Spinal cord (tissue), 10 donors: ENCODE measurements around the gene CAMKK1. TPM values are rescaled to one million over a fixed set of nuclear protein-coding genes. Genes with fewer than 3 reads are reported as not detected.

Experiments used
- DNase-seq, 6 donors: peaks; one replicate each; pipeline versions ENCODE4 v3.0.0 to v3.0.0-alpha.2; 2013 to 2015; ENCODE audit warnings: low spot score in 6 of 6, low read depth in 4 of 6
- H3K27ac ChIP-seq: one replicate; pipeline ENCODE4 v1.5.1; 2013; ENCODE audit warnings: low read depth, low read length, control low read depth
- H3K27me3 ChIP-seq: one replicate; pipeline ENCODE4 v1.6.1; 2013; ENCODE audit warnings: low read length; ENCODE audit not compliant: control insufficient read depth, insufficient read depth
- H3K36me3 ChIP-seq: one replicate; pipeline ENCODE4 v1.6.1; 2013; ENCODE audit warnings: low read length; ENCODE audit not compliant: control insufficient read depth, insufficient read depth
- H3K4me1 ChIP-seq: one replicate; pipeline ENCODE4 v1.6.1; 2013; ENCODE audit warnings: low read length; ENCODE audit not compliant: control insufficient read depth, insufficient read depth
- H3K4me3 ChIP-seq: one replicate; pipeline ENCODE4 v1.5.1; 2013; ENCODE audit warnings: low read depth, low read length, control low read depth
- H3K9me3 ChIP-seq: one replicate; pipeline ENCODE4 v1.6.1; 2013; ENCODE audit warnings: low read length; ENCODE audit not compliant: control insufficient read depth, insufficient read depth
- WGBS: methylation state at CpG from one replicate; pipeline ENCODE4 v1.1.5; 2013; ENCODE audit warnings: missing lambda C conversion rate; ENCODE audit not compliant: insufficient coverage; 5-methylcytosine and 5-hydroxymethylcytosine counted together
- polyA plus RNA-seq, 2 donors: library from polyadenylated mRNA; unstranded; fragments of 120-200 nt; gene quantifications; one replicate each; pipeline ENCODE4 v1.2.1, GENCODE V29; 2013; ENCODE audit not compliant: insufficient read length in 2 of 2
- total RNA-seq, 2 donors: library from RNA; depleted of rRNA in 1 of 2; stranded (reverse); fragments of 120-200 nt in 1 of 2; fragments of >200 nt in 1 of 2; gene quantifications; one replicate each; pipeline versions ENCODE4 v1.2.3 to v1.2.4, GENCODE V29; 2013 to 2014
- donor health status: healthy.

Gene CAMKK1
- total and polyA plus RNA-seq, 4 donors, result 5.2 to 22.5 (median 13.5) TPM

DNA sequence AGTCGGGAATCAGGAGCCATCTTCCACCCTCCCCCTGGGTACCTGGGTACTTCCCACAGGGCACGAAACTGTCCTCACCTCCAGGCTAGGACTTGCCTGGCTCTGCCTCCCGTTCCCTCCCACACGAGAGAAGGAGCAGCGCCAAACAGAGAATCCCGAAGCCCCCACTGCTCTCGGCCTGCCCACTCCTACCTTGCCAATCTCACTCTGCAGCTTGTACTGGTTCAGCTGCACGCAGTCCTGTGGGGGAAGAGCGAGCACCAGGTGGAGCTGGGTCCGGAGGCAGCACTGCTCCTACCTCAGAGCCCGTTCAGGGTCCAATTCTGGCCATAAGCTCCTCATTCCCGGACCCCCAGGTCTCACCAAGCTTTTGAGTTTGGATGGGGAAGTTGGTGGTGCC is 8.7 kb downstream of the CAMKK1 start:
- Histone ChIP-seq H3K27ac (no peak overlapping the region), H3K4me1 (peaks cover 34% of the 10 kb centered on the region)
- WGBS, result 91% methylated on average over 12 of the region's 12 CpGs

GRCh38 chr17:3882276-3882675 is 10.6 kb downstream of the CAMKK1 start:
- Histone ChIP-seq H3K4me3 (no peak overlapping the region), H3K9me3 (no peaks in the 10 kb centered on the region), H3K4me1 (peaks cover 20% of the 10 kb centered on the region), H3K27ac (no peak overlapping the region), H3K36me3 (peaks cover 57% of the 10 kb centered on the region), H3K27me3 (no peaks in the 10 kb centered on the region)
- DNase-seq, result no peak
- WGBS, result 82% methylated on average over 4 of the region's 4 CpGs

More for the DNA sequence above, 8.7 kb downstream of the CAMKK1 start:
- Histone ChIP-seq H3K4me3 (no peak overlapping the region), H3K36me3 (peaks cover 51% of the 10 kb centered on the region), H3K9me3 (no peaks in the 10 kb centered on the region), H3K27me3 (no peaks in the 10 kb centered on the region)
- no peak for DNase-seq

DNA sequence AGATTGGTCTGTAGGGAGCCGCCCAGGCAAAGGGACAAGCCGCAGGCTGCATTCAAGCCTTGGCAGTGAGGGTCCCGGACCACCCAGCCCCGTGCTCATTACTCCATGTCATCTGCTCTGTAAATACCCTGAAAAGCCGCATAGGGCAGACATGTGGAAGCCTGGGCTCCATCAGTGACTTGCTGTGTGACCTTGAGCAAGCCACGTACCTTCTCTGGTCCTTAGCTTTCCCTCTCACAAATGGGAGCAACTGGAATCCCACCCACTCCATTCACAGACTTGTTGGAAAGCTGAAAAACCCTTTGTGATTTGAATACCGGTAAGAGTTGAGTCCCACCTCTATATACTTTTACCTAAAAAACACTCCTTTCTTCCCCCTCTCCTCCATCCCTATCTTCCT is 11.9 kb downstream of the CAMKK1 start:
- 91% methylated on average over 7 of the region's 7 CpGs for WGBS
- no peaks in the 10 kb centered on the region for H3K9me3 ChIP-seq
- DNase-seq, result no peak
- no peaks in the 10 kb centered on the region for H3K27me3 ChIP-seq
- no peak overlapping the region for H3K4me3 ChIP-seq
- H3K36me3 ChIP-seq, result peaks cover 69% of the 10 kb centered on the region
- H3K27ac ChIP-seq, result no peak overlapping the region
- H3K4me1 ChIP-seq, result peaks cover 15% of the 10 kb centered on the region

DNA sequence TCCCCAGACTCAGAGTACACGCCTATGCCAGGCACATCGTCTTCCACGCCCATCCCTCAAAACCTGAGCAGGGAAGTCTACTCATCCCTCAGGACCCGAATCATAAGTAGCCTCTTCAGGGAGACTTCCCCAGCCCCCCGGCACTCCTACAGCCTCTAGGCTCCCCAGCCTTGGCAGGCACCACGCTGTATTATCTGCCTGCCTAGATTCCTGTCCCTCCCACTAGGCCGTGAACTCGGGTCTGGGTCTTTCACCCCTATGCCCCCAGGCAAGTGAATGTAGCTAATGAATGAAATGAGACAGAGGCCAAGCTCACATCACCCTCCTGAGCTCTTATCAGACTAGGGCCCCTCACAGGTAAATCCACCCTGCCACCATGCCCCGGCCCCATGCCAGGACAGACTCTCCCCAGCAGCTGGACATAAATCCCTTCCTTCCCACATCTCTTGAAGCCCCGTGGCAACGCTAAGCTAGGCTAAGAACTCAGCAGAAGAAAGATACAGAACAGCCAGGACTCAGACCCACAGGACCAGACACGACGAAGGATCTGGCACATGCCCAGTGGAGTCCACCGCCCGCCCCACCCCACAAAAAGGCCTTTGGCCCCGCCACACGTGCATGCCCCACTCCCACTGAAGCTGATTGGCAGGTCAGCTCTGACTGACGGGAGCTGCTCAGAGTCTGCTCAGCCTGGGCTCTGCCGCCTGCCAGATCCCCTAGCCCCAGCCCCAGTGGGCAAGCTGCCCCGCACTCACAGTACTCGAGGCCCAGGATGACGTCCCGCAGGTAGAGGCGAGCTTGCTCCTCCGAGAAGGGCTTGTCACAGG is 13.0 kb downstream of the CAMKK1 start:
- no peaks in the 10 kb centered on the region for H3K27me3 ChIP-seq
- 67% methylated on average over 21 of the region's 25 CpGs for WGBS
- H3K4me1 ChIP-seq, result peaks cover 15% of the 10 kb centered on the region
- H3K9me3 ChIP-seq, result no peaks in the 10 kb centered on the region
- H3K27ac ChIP-seq, result no peak overlapping the region
- H3K36me3 ChIP-seq, result peaks cover 66% of the 10 kb centered on the region
- DNase-seq, result no peak
- H3K4me3 ChIP-seq, result no peak overlapping the region

- H3K27ac ChIP-seq, result no peak overlapping the region
- WGBS, result 25% methylated on average over 5 of the region's 5 CpGs
- no peaks in the 10 kb centered on the region for H3K9me3 ChIP-seq
- no peaks in the 10 kb centered on the region for H3K27me3 ChIP-seq
- H3K36me3 ChIP-seq, result peaks cover 60% of the 10 kb centered on the region
- peaks cover 15% of the 10 kb centered on the region for H3K4me1 ChIP-seq
- no peak overlapping the region for H3K4me3 ChIP-seq
- peak in 3 of 6 donors; percentile 33 to 86 (median 72) for DNase-seq
Observed at GRCh38 chr17:3879186-3879585, 13.7 kb downstream of the CAMKK1 start.

DNA sequence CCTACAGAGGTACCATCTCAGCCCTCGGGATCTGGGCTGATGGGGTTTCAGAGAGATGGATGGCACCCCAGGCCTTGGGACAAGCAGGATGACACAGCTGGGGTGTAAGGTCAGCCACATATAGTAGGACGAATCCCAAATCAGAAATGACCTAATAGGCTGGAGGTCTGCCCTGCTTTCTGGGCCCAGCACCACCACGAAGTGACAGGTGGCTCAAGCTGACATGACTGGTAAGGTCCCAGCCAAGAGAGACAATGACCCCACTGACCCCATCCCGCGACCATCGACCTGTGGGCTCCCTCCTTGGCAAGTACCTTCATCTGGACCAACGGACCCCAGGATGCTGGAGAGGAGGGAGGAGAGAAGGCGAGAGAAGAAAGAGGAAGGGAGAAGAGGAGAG is 15.6 kb downstream of the CAMKK1 start:
- WGBS, result 86% methylated on average over 7 of the region's 8 CpGs
- Histone ChIP-seq H3K27ac (no peak overlapping the region), H3K36me3 (peaks cover 58% of the 10 kb centered on the region)

DNA sequence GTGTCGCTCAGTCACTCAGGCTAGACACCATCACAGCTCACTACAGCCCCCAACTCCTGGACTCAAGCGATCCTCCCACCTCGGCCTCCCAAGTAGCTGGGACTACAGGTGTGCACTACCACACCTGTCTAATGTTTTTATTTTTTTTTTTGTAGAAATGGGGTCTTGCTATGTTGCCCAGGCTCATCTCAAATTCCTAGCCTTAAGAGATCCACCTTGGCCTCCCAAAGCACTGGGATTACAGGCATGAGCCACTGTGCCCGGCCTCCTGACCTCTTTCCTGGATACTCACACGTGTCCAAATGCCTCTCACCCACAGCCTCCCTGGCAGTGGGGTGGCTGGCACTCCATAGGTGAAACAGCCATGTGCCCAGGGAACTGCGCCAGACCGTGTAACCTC is 17.5 kb downstream of the CAMKK1 start:
- DNase-seq, result no peak
- no peaks in the 10 kb centered on the region for H3K9me3 ChIP-seq
- peaks cover 66% of the 10 kb centered on the region for H3K36me3 ChIP-seq

More for the DNA sequence above, 15.6 kb downstream of the CAMKK1 start:
- no peak overlapping the region for H3K4me3 ChIP-seq
- H3K4me1 ChIP-seq, result peaks cover 15% of the 10 kb centered on the region
- DNase-seq, result no peak
- no peaks in the 10 kb centered on the region for H3K27me3 ChIP-seq
- no peaks in the 10 kb centered on the region for H3K9me3 ChIP-seq

DNA sequence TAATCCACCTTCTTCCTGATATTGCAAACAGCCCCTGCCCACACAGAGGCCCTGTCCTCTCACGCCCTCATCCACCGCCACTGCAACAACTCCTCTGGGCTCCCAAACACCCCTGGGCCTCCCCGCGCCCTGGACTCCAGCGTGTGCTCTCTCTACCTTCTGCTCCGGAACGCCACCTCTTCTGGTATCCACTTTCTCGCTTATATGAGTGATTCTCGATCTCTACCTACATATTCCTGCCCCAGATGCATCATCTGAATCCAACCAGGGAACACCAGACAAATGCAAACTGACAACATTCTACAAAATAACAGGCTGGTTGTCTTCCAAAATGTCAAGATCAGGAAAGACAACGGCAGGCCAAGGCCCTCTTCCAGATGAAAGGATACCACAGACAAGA is 19.0 kb downstream of the CAMKK1 start:
- 90% methylated on average over 10 of the region's 10 CpGs for WGBS
- DNase-seq, result no peak
- Histone ChIP-seq H3K4me1 (peaks cover under 1% of the 10 kb centered on the region), H3K27me3 (no peaks in the 10 kb centered on the region), H3K36me3 (peaks cover 69% of the 10 kb centered on the region), H3K27ac (no peak overlapping the region), H3K4me3 (no peak overlapping the region), H3K9me3 (no peaks in the 10 kb centered on the region)

More for the DNA sequence above, 17.5 kb downstream of the CAMKK1 start:
- H3K27ac ChIP-seq, result no peak overlapping the region
- WGBS, result 89% methylated on average over 5 of the region's 7 CpGs
- H3K4me3 ChIP-seq, result no peak overlapping the region
- H3K27me3 ChIP-seq, result no peaks in the 10 kb centered on the region
- peaks cover 15% of the 10 kb centered on the region for H3K4me1 ChIP-seq

- Histone ChIP-seq H3K9me3 (no peaks in the 10 kb centered on the region), H3K27me3 (no peaks in the 10 kb centered on the region), H3K36me3 (peaks cover 66% of the 10 kb centered on the region), H3K4me1 (no peaks in the 10 kb centered on the region), H3K27ac (no peak overlapping the region), H3K4me3 (no peak overlapping the region)
- DNase-seq, result peak in 2 of 6 donors; percentile 23 to 57
- 25% methylated on average over 9 of the region's 11 CpGs for WGBS
Observed at GRCh38 chr17:3870871-3871306, 22.0 kb downstream of the CAMKK1 start.

GRCh38 chr17:3867606-3868005 is 25.2 kb downstream of the CAMKK1 start:
- Histone ChIP-seq H3K9me3 (no peaks in the 10 kb centered on the region), H3K27ac (no peak overlapping the region), H3K36me3 (peaks cover 57% of the 10 kb centered on the region), H3K4me3 (no peak overlapping the region), H3K4me1 (peaks cover 4% of the 10 kb centered on the region), H3K27me3 (no peaks in the 10 kb centered on the region)
- DNase-seq, result no peak
- WGBS, result 85% methylated on average over 11 of the region's 11 CpGs
